CD4-positive, alpha-beta T cell treated with Interleukin-15 for 1 hour (primary cell): ENCODE data around the gene CERS3.
A peak's percentile ranks its signal among the peaks of the same experiment; 100 is the strongest.

Source experiments
- DNase-seq: peaks from one replicate; pipeline ENCODE4 v3.0.0-alpha.2; 2020

Gene CERS3

GRCh38 chr15:100526027-100526481 is 2.7 kb downstream of the CERS3 start:
- no peak for DNase-seq

DNA sequence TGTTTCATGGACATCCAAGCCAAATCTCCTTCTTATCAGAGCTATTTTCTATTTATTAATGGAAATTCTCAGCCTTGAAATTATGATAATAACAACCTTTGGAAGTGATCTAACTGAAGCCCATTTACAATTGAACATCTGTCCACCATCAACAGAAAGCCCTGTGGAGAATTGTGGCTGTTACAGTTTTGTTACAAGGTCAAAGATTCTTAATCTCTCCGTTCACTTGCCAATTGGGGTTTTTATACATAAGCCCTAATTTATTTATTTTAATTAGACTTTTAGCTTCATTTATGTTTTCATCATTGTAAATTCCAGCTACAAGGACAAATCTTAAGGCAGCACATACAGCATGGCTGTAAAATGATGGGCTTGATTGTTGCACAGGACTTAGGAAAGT is 3.3 kb downstream of the CERS3 start:
- DNase-seq, result no peak

DNA sequence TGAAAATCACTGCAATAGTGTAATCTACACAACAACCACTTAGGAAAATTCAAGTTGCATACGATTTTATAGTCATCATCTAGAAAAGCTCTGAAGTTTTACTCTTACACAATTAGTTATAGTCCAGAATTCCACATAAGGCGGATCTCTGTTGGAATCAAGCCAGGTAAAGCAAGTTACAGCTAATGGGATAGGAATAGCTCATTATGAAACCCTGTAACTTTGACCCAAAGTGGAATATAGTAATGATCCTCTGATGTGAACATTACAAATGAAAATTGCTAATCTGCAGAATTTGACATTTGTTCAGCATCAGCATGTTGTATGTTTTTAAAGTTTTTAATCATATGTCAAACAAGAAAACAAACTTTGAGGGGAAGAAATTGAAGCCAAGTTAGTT is 4.4 kb downstream of the CERS3 start:
- DNase-seq, result no peak

DNA sequence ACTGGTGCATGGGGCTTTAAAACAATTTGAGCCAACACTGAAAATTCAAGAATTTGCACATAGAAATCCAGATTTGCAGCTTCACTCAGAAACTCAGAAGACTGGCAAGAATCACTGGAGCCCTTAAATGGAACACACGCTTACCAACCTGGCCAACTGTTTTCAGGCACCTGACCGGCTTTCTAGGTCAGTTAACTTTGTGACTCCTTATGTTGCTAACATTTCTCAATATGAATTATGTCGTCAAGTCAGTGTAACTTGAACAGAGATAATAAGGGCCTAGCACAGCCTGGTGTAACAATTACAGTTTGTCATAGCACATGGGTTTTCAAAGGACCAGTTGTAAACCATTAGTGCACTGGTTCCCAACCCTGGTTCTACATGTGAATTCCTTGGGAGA is 6.8 kb downstream of the CERS3 start:
- no peak for DNase-seq

DNA sequence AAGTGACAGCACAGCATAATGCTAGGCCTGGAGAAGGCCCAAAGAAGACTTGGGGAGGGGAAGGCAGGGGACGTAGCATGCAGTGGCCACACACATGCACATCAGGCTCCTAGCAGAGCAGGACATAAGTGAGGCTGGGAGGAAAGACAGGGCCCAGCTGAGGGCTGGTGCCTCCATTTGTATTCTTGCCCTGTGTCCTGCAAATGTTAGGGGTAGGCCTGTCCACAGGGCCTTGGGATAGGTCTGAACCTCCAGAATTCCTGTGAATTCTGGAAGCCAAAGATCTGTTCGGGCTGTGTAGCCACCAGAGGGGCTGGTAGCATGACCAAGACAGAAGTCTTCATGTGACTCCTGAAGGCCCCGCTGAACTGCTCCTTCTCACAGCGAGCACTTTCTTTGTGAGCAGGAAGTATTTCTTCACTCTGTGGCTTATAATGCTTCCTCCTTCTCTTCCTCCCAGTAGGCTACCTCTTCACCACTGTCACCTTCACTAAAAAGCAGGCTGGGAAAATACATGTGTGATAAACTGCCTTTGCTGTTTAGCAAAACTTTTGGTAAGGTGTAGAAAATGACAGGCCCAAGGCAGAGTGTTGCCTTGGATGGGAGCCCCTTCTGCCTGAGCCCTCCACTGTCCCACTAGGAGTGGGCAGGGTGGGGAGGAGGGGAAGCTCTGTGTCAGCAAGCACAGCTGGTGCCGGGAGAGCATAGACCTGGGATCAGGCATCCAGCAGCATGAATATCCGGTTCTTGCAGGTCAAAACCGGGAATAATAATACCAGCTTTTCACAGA is 8.4 kb downstream of the CERS3 start:
- peak; percentile 19 for DNase-seq

DNA sequence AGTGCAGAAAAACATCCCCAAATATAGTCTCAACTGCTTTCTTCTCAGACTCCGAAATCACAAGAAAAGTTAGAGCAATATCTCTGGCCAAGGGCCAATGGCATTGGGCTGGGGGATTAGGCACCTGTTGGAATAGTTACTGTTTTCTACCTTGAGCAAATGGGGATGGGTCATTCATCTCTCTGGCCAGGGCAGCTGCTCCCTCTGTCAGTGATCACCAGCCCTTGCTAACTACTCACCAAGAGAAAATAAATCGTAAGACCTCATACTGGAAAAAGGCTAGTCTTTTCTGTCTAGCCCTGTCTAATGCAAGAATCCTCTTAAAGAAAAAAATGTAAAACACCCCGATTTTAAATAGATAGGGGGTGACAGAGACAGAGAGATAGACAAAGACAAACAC is 10.9 kb downstream of the CERS3 start:
- no peak for DNase-seq

DNA sequence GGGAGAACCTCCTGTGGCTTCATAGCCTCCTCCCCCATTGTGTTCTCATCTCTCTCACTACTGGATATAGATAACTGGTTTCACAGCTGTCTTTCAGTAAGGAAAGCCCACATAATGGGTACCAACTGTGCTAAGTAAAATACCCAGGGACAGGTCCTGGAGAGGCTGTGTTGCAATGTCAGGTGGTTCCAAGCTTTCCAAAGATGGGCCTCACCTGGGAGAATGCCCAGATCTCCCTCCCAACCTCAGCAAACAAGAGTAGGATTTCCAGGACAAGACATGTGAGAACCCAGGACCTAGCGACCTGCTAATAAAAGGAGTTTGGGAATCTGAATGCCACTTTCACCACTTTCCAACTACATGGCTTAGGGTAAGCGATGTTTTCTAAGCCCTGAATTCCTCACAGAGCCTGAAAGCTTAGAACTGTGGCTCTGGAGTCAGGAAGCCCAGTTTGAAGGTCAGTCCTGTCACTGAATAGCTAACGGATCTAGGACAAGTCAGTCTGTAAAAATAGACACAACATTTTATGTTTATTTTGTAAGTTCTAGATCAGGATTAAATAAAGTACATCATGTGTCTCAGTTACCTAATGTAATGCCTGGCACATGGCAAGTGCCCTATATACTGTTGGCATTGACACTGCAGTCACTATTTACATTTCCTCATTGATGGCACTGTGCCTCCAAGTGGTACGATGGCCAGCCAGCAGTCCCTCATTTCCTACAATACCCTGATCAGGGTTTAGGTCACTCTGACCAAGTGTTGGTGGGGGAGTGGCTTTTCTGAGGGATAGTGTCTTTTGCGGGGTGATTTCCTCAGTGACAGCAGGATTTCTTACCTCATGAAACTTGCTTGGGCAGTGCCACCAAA is 11.9 kb downstream of the CERS3 start:
- DNase-seq, result no peak

- DNase-seq, result no peak
These were observed 13.0 kb downstream of the CERS3 start for GRCh38 chr15:100515758-100516157.

DNA sequence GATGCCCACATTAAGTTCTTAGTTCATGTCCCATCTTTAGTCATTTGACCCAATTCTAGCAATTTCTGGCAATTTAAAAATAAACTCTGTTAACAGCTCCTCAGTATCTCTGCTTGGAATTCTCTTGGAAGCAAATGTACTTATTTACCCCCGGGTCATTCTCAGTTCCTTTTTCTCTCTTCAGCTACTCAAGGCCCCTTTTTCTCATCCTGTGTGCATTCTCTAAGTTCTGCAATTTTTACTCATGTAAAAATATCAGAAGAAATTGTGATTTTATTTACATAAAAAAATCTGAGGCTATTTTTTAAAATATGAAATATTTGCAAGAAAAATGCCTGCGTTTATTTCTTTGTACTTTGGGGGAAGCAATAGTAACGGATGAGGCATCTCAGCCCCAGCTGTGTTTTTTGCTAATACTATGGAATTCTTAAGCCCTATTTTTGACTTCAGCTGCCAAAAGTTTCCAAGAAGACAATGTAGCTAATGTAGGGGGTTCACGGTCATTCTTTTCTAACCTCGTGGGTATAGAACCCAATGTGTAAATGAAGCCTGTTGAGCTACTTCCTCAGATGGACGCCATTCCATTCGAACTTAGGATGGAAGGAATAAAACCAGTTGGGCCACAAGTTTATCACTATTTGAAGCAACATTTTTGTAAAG is 20.0 kb downstream of the CERS3 start:
- DNase-seq, result no peak

DNA sequence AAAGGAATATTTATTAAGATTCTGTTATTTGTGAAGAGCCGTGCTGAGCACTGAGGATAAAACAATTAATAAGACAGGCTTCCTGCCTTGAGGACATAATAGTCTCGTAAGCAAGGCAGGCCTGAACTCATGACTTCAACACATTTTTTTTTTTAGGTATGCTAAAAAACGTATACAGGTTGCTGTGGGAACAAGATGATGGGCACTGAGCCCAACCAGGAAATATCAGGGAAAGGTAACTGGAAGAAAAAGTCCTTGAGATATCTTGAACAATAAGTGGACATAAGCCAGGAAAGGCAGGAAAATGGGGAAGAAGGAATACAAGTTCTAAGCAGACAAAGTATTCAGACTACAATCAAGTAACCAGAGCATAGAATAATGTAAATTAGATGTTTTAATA is 26.1 kb downstream of the CERS3 start:
- DNase-seq, result no peak

DNA sequence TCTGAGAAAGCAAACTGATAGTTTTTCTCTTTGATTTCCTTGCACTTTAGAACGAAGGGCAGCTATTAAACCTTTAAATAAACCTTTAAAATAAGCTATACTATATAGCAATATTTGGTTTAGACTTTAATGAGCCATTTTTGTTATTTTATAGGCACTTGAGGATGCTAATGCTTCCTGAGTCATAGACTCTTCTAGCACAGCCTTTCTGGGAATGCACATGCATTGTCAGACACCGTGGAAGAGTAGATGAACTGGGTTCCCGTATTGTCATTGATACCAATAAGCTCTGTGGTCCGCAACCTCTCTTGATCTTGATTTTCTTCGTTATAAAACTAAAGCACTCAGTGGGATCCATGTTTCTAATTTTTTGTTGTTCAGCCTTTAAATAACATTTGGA is 27.6 kb downstream of the CERS3 start:
- DNase-seq, result no peak

GRCh38 chr15:100500226-100500990 is 28.3 kb downstream of the CERS3 start:
- DNase-seq, result no peak

GRCh38 chr15:100495861-100496260 is 32.9 kb downstream of the CERS3 start:
- no peak for DNase-seq

- no peak for DNase-seq
These were observed 35.5 kb downstream of the CERS3 start for GRCh38 chr15:100493213-100493612.

GRCh38 chr15:100484443-100484842 is 44.3 kb downstream of the CERS3 start:
- DNase-seq, result no peak

- DNase-seq, result no peak
These were observed 45.4 kb downstream of the CERS3 start for GRCh38 chr15:100483370-100483769.

- DNase-seq, result no peak
These were observed 51.9 kb downstream of the CERS3 start for GRCh38 chr15:100476805-100477204.

- no peak for DNase-seq
These were observed 56.0 kb downstream of the CERS3 start for GRCh38 chr15:100472736-100473135.

DNA sequence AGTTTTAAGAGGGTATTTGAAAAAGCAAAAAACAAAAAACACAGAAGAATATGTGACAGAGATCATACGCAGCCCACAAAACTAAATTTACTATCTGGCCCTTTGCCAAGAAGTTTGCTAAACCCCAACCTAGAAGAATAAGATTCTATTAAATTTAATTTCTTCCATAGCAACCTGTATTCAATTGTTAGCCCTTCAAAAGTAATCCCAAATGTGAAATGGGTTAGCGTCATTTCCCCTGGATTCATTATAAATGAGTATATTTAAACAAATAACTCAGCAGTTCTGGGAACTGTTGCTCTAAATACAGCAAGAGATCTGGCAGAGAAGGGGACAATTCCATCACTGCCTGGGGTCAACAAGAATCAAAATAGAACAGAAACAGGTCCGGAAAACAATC is 56.8 kb downstream of the CERS3 start:
- DNase-seq, result no peak

DNA sequence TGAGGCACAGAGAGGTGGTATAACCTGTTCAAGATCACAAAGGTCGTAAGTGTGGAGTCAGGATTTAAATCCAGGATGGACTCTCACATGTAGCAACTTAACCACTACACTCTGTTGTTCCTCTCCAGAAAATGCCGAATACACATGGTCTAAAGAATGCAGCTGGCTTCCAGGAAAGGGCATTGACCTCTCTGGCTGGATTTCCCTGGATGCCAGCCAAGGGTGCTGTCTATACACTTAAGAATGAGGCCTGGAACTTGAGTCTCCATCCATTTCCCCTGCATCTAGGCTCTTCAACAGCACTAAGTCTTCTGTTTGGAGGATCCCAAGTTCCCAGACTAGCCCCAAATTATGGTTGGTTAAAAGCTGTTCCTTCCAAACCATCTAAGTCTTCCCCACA is 60.5 kb downstream of the CERS3 start:
- DNase-seq, result no peak

DNA sequence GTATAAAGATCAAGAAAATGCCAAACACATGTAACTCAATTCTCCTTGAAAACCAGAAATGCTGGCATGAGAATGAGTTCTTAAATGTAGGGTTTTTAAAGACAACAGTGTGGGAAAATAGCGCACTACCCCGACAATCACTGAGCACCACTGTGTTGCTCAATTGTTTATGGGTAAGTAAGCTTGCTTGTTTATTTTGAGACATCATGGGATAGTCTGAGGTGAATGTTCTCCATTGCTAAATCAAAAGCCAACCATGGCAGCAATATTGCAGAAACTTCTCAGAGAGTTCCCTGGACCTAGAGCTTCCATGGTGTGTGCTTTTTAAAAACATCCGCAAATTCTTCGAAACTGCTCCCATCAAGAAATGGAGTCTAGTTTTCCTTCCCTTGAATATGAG is 62.7 kb downstream of the CERS3 start:
- DNase-seq, result no peak

GRCh38 chr15:100464888-100465287 is 63.9 kb downstream of the CERS3 start:
- DNase-seq, result no peak

DNA sequence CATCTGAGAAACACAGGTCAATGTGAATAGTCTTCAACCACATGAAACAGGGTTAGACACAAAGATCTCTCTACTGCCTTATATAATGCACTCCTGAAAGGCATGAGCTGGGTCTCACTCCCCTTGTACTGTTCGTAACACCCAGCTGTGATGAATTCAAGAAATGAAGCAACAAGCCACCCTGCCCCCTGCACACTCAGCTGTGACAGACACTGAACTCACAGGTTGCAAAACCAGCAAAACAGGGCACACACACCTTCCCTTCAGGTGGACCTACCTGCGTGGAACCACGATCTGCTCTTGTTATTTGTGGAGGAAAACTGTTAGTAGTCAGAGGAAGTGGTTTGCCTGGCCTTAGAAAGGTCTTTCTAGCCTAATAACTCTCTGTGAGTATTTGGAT is 64.5 kb downstream of the CERS3 start:
- DNase-seq, result no peak
